ENCODE data around the gene VSTM4.

DNA sequence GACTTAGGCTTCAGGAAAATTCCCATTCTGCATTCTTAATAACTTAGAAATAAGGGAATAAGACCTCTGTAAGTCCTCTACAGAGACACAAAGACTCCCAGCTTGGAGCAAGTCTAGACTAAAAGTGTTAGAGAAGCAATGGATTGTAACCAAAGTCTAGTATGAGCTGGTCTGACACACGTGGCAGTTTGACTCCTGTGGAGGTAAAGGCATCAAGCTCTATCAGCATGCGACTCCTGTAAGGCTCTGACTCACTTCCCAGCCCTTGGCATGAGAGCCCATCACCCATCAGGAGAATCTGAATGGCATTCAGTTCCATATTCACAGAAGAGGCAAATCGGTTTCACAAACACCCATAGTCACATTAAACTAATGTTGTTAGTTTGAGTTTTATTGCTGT is 4.4 kb upstream of the VSTM4 start:
- no peak for TF ChIP-seq SUZ12 (IDR thresholded peaks at IDR 0.05; ENCODE audit: extremely low read depth, insufficient read depth, insufficient read length)
- no peak for TF ChIP-seq YY1 (IDR thresholded peaks at IDR 0.05; ENCODE audit: insufficient read depth, insufficient read length)
- no peak for TF ChIP-seq ZNF274 (IDR thresholded peaks at IDR 0.05; ENCODE audit: low read depth, low read length)

All from NT2/D1 (cell line).